ENCODE measurements around the gene SH3PXD2A. TPM values are rescaled to one million over a fixed set of nuclear protein-coding genes. Genes with fewer than 3 reads are reported as not detected.

SH3PXD2A gene
- total RNA-seq, 2 experiments from 2014 or later: 6.5 to 7.4 TPM

DNA sequence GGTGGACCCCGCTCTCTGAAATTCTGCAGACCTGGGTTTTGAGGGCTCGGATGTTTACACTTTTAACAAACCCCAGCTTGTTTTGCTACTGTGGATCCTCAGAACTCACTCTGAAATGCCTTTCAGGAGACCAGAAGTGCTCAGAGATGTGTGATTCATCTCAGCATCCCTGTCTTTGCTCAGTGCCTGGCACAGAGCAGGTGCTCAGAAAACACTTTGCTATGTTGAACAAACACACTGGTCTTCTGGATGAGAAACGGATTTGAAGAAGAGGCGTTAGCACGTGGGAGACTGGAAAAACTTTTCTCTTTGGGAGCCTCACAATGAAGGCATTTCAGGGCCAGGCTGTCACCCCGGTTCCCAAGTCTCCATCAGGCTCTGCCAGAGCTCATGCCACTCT, 53.3 kb downstream of the SH3PXD2A start:
- H3K27ac Mint-ChIP-seq: no peak overlapping the region
- TF ChIP-seq, protein P1, sequence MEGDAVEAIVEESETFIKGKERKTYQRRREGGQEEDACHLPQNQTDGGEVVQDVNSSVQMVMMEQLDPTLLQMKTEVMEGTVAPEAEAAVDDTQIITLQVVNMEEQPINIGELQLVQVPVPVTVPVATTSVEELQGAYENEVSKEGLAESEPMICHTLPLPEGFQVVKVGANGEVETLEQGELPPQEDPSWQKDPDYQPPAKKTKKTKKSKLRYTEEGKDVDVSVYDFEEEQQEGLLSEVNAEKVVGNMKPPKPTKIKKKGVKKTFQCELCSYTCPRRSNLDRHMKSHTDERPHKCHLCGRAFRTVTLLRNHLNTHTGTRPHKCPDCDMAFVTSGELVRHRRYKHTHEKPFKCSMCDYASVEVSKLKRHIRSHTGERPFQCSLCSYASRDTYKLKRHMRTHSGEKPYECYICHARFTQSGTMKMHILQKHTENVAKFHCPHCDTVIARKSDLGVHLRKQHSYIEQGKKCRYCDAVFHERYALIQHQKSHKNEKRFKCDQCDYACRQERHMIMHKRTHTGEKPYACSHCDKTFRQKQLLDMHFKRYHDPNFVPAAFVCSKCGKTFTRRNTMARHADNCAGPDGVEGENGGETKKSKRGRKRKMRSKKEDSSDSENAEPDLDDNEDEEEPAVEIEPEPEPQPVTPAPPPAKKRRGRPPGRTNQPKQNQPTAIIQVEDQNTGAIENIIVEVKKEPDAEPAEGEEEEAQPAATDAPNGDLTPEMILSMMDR (IDR thresholded peaks at IDR 0.05): no peak
- H3K9me3 Mint-ChIP-seq: no peaks in the 10 kb centered on the region
- intact Hi-C loops (cut with micrococcal nuclease): no loop called here
- no peaks in the 10 kb centered on the region for H3K27me3 Mint-ChIP-seq
- H3K36me3 Mint-ChIP-seq (ENCODE audit: low read depth): no peaks in the 10 kb centered on the region
- ChIA-PET CTCF (no interaction called here), POLR2A (interaction anchor here (0.6 kb wide), 1 partner anchor 12 kb away, joined by 3 read pairs; no protein-coding TSS in a partner anchor)
- H3K4me1 Mint-ChIP-seq (ENCODE audit: low read depth): peaks cover 20% of the 10 kb centered on the region
- H3K4me3 Mint-ChIP-seq: no peak overlapping the region
- DNase-seq (no peak), ATAC-seq (no peak)

DNA sequence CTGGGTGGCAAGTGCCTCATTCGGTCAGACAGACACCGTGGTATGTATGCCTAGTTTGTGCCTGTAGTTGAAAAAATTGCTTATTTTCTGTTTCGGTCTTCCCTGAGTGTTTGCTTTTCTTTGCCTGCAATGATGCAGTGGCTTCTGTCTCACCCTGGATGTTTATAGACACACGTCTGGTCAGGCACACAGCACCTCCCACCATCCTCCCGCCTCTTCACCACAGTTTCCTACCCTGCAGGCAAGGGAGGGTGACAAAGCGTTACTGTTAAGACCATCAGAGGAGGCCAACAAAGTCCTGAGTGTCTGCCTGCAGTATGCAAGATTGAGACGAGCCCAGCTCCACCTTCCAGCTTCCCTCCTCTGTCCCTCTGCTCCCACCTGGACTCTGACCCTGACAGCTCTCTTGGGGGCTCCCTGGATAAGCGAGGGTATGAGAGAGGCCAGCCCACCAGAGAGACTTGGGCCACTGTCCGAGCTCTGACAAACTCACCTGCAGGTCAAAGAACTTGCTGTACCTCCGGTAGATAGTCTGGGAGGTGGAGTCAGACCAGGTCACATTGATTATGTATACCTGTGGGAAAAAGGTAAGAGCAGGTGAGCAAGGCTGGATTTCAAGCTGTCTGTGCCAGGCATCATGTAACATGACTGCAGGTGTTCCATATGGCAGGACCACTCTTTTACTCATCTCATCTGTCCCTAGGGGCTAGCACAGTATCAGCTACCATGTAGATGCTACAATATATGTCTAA, 54.4 kb downstream of the SH3PXD2A start:
- TF ChIP-seq, protein P1 (IDR thresholded peaks at IDR 0.05): no peak
- Mint-ChIP-seq H3K27me3 (no peaks in the 10 kb centered on the region), H3K4me3 (no peak overlapping the region), H3K4me1 (ENCODE audit: low read depth) (peaks cover 20% of the 10 kb centered on the region), H3K9me3 (no peaks in the 10 kb centered on the region), H3K36me3 (ENCODE audit: low read depth) (no peaks in the 10 kb centered on the region), H3K27ac (peak overlapping the region; percentile 39)
- peak; percentile 97 for ATAC-seq
- DNase-seq: peak; percentile 79
- POLR2A ChIA-PET: interaction anchor here (0.6 kb wide), 2 partner anchors 88 to 1524 kb away, joined by 3 read pairs; no protein-coding TSS in a partner anchor
- CTCF ChIA-PET: interaction anchor here (0.6 to 3.0 kb wide), 2 partner anchors 55 to 88 kb away, joined by 3 to 12 read pairs; no protein-coding TSS in a partner anchor
- intact Hi-C loops (cut with micrococcal nuclease): no loop called here

DNA sequence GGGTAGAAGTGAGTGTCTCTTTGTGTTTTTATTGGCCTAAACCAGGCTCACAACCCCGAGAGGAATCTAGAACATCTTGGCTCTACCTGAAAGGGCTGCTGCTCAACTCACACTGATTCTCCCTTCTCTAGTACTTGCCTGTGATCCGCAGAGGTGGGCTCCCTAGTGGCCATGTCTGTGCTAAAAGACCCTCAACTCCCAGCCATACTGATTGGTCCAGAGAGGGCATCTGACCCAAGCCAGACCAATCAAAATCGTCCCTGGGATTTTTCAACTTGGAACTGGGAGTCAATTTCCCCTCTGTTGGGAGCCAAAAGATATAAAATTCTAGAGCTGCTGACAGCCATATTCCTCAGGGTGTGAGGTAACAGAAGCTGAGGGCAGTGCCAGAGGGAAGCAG, 55.3 kb downstream of the SH3PXD2A start:
- ATAC-seq: no peak
- intact Hi-C loops (cut with micrococcal nuclease): no loop called here
- H3K27ac Mint-ChIP-seq: no peak overlapping the region
- H3K27me3 Mint-ChIP-seq: no peaks in the 10 kb centered on the region
- ChIA-PET CTCF (interaction anchor here (3.0 kb wide), 1 partner anchor 87 kb away, joined by 12 read pairs; no protein-coding TSS in a partner anchor), POLR2A (no interaction called here)
- TF ChIP-seq, protein P1 (IDR thresholded peaks at IDR 0.05): no peak
- no peaks in the 10 kb centered on the region for H3K36me3 Mint-ChIP-seq (ENCODE audit: low read depth)
- DNase-seq: no peak
- H3K9me3 Mint-ChIP-seq: no peaks in the 10 kb centered on the region
- peaks cover 20% of the 10 kb centered on the region for H3K4me1 Mint-ChIP-seq (ENCODE audit: low read depth)
- H3K4me3 Mint-ChIP-seq: no peak overlapping the region

DNA sequence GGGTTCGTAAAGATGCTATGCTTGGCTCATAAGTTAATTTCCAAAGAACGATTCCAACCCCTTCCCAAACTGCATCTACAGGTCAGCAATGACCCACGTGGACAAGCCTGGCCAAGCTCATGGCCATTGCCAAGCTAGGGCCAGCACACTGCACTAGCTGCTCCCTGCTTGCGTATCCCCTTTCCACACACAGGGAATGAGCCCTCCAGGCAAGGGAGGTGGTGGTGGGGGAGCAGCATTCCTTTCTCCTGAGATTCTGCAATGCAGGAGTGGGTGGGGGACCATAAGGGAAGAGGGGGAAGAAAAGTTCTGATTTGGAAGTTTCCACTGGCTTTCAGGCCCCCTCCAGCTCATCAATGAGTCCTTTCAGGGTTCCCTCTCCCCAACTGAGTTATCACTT, 56.0 kb downstream of the SH3PXD2A start:
- Mint-ChIP-seq H3K4me1 (ENCODE audit: low read depth) (peaks cover 20% of the 10 kb centered on the region), H3K4me3 (no peak overlapping the region), H3K27ac (no peak overlapping the region), H3K36me3 (ENCODE audit: low read depth) (no peaks in the 10 kb centered on the region), H3K9me3 (no peaks in the 10 kb centered on the region), H3K27me3 (no peaks in the 10 kb centered on the region)
- CTCF ChIA-PET: interaction anchor here (3.0 kb wide), 1 partner anchor 86 kb away, joined by 12 read pairs; no protein-coding TSS in a partner anchor
- POLR2A ChIA-PET: no interaction called here
- ATAC-seq (no peak), DNase-seq (no peak)
- intact Hi-C loops (cut with micrococcal nuclease): no loop called here
- TF ChIP-seq, protein P1 (IDR thresholded peaks at IDR 0.05): no peak

DNA sequence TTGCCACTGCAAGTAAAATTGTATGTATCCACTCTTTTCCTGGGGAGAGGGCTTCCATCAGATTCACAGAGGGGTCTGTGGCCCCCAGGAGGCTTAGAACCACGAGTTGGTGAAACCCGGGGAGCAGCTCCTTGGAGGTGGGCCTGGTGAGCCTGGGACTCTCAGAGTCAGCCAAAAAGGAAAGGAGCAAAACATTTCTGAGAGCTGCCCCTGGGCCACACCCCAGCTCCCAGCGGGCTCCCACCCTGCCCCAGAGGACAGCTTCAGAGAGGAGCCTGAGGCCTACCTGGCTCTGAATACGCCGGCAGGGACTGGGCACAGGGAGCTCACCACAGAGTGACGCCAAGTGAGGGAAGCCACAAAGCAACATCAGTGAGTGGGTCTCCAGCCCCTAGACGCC, 56.9 kb downstream of the SH3PXD2A start:
- TF ChIP-seq, protein P1 (IDR thresholded peaks at IDR 0.05): no peak
- Mint-ChIP-seq H3K27ac (no peak overlapping the region), H3K27me3 (no peaks in the 10 kb centered on the region), H3K4me3 (no peak overlapping the region), H3K4me1 (ENCODE audit: low read depth) (peaks cover 14% of the 10 kb centered on the region), H3K9me3 (no peaks in the 10 kb centered on the region), H3K36me3 (ENCODE audit: low read depth) (no peaks in the 10 kb centered on the region)
- intact Hi-C loops (cut with micrococcal nuclease): no loop called here
- POLR2A ChIA-PET: no interaction called here
- ATAC-seq (no peak), DNase-seq (no peak)
- CTCF ChIA-PET: no interaction called here

Data from activated CD8-positive, alpha-beta T cell treated with anti-CD3 and anti-CD28 coated beads for 36 hours (primary cell).